GM12864 (cell line): ENCODE data around the gene MSI1.

Source experiments
- DNase-seq: peaks from one replicate; pipeline ENCODE4 v3.0.0-alpha.2; 2011; ENCODE audit warnings: low read depth
- H3K4me3 ChIP-seq: 2 replicates; pipeline ENCODE4 v1.5.1; 2011; ENCODE audit warnings: mild to moderate bottlenecking, low read depth, low read length, control low read depth
- CTCF ChIP-seq: IDR thresholded peaks from 2 replicates; pipeline ENCODE4 v1.5.1; 2011; ENCODE audit warnings: low read depth, mild to moderate bottlenecking, moderate library complexity, low read length, control low read depth, inconsistent platforms; ENCODE audit errors: missing control alignments

The MSI1 gene

GRCh38 chr12:120367924-120368788 is 808 bp downstream of the MSI1 start:
- DNase-seq = no peak
- no peak for TF ChIP-seq CTCF
- H3K4me3 ChIP-seq = no peak overlapping the region

GRCh38 chr12:120367233-120367923 is 1.6 kb downstream of the MSI1 start:
- no peak for DNase-seq
- H3K4me3 ChIP-seq = no peak overlapping the region
- peak; percentile 41 for TF ChIP-seq CTCF

GRCh38 chr12:120366845-120367232 is 2.1 kb downstream of the MSI1 start:
- TF ChIP-seq CTCF = no peak

GRCh38 chr12:120366341-120366705 is 2.6 kb downstream of the MSI1 start:
- DNase-seq = no peak

More at GRCh38 chr12:120366845-120367232, 2.1 kb downstream of the MSI1 start:
- no peak overlapping the region for H3K4me3 ChIP-seq
- no peak for DNase-seq

GRCh38 chr12:120365675-120366340 is 3.2 kb downstream of the MSI1 start:
- TF ChIP-seq CTCF = no peak
- no peak for DNase-seq
- no peak overlapping the region for H3K4me3 ChIP-seq

More at GRCh38 chr12:120366341-120366705, 2.6 kb downstream of the MSI1 start:
- no peak overlapping the region for H3K4me3 ChIP-seq
- TF ChIP-seq CTCF = no peak

GRCh38 chr12:120364487-120364886 is 4.5 kb downstream of the MSI1 start:
- no peak for TF ChIP-seq CTCF
- DNase-seq = no peak

More at GRCh38 chr12:120364487-120364886, 4.5 kb downstream of the MSI1 start:
- H3K4me3 ChIP-seq = no peak overlapping the region
